GM19240 (cell line): Measurements from ENCODE around the gene SLCO4A1.

Experiments used
- DNase-seq: peaks from one replicate; pipeline ENCODE4 v3.0.0; 2011; ENCODE audit warnings: low spot score; ENCODE audit not compliant: insufficient read length

Gene SLCO4A1

GRCh38 chr20:62699296-62699695, 57.0 kb downstream of the SLCO4A1 start:
- no peak for DNase-seq

GRCh38 chr20:62699741-62700140, 57.4 kb downstream of the SLCO4A1 start:
- DNase-seq = no peak

- DNase-seq = no peak
Observed at GRCh38 chr20:62700261-62700930, 58.1 kb downstream of the SLCO4A1 start.

GRCh38 chr20:62701161-62702012, 59.1 kb downstream of the SLCO4A1 start:
- no peak for DNase-seq

DNA sequence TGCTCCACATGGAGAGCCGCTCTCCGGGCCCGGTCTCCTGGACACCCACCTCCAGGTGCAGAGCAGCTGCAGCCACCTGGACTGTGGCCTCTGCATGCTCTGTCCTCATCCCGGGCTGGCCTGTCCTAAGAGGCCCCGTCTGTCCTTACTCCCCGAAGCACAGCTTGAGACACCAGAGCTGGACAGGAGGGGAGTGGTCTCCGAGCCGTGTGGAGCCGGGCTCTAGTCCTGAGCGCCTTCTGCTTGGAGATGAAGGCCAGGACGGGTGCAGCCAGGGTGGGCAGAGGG, 59.7 kb downstream of the SLCO4A1 start:
- DNase-seq = no peak

- DNase-seq = no peak
Observed at GRCh38 chr20:62702895-62703852, 60.9 kb downstream of the SLCO4A1 start.

- no peak for DNase-seq
Observed at GRCh38 chr20:62703853-62704228, 61.5 kb downstream of the SLCO4A1 start.

DNA sequence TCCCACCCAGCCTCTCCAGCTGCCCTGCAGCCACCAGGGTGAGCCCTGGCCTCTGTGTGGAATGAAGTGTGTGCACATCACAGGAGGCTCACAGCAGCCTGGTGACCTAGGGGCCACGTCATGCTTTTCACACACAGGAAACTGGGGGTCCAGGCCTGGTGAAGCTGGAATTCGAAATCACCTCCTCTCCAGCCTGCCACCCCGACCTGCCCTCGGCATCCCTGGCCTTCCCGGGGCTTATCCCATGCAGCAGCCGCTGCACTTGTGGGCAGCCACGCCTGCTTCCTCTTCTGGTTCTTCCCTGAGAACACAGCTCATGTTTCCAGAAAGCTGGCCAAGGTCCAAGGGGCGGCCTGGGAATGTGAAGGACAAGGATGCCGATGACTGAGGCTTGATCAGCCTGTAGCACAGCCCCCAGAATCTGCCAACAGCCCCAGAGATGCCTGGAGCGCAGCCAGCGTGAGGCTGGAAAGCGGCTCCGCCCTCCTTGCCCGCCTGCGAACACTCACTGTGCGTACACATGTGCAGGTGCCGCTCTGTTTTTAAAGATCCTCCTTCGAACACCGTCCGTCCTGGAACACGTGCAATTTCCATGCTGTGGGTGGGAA, 62.1 kb downstream of the SLCO4A1 start:
- DNase-seq = no peak

- DNase-seq = no peak
Observed at GRCh38 chr20:62705627-62706026, 63.3 kb downstream of the SLCO4A1 start.

- DNase-seq = no peak
Observed at GRCh38 chr20:62706344-62706743, 64.0 kb downstream of the SLCO4A1 start.

GRCh38 chr20:62706857-62707256, 64.6 kb downstream of the SLCO4A1 start:
- no peak for DNase-seq

- no peak for DNase-seq
Observed at GRCh38 chr20:62707276-62707920, 65.1 kb downstream of the SLCO4A1 start.

- no peak for DNase-seq
Observed at GRCh38 chr20:62707921-62708521, 65.7 kb downstream of the SLCO4A1 start.

DNA sequence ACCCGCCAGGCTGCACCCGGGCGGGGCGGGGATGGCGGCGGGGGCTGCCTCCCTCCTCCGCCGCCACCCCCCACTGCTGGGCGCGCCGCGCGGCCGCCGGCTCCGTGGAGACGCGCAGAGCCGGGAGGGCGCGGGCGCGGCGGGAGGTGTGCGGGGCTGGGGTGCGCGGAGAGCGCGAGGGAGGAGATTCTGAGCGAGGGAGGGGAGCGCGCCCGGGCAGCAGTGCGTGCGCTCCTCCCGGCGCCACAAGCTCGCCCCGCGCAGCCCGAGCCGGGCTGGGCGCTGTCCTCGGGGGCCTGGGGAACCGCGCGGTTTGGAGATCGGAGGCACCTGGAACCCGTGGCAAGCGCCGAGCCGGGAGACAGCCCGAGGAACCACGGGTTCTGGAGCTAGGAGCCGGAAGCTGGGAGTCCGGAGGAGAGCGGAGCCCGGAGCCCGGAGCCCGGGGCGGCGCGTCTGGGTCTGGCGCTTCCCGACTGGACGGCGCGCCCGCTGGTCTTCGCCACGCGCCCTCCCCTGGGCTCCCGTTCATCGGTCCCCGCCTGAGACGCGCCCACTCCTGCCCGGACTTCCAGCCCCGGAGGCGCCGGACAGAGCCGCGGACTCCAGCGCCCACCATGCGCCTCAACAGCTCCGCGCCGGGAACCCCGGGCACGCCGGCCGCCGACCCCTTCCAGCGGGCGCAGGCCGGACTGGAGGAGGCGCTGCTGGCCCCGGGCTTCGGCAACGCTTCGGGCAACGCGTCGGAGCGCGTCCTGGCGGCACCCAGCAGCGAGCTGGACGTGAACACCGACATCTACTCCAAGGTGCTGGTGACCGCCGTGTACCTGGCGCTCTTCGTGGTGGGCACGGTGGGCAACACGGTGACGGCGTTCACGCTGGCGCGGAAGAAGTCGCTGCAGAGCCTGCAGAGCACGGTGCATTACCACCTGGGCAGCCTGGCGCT, 66.6 kb downstream of the SLCO4A1 start, which contains the start of gene NTSR1:
TSS of gene NTSR1 (plus strand) at position 246 of the 946 bp plus-strand sequence. CDS start at position 618, 372 bp downstream.
- DNase-seq = no peak

GRCh38 chr20:62709537-62709905, 67.2 kb downstream of the SLCO4A1 start:
- DNase-seq = no peak

- no peak for DNase-seq
Observed at GRCh38 chr20:62710221-62710885, 68.0 kb downstream of the SLCO4A1 start.

- DNase-seq = no peak
Observed at GRCh38 chr20:62710886-62711702, 68.8 kb downstream of the SLCO4A1 start.

GRCh38 chr20:62711703-62712101, 69.4 kb downstream of the SLCO4A1 start:
- DNase-seq = no peak
